ENCODE data around the gene TRPV2. TPM values are rescaled to one million over a fixed set of nuclear protein-coding genes. Genes with fewer than 3 reads are reported as not detected.

The TRPV2 gene
- total RNA-seq, 1 donor from 2014 or later, result 0.98 TPM

- no peaks in the 10 kb centered on the region for H3K27me3 Mint-ChIP-seq (ENCODE audit: low read depth)
- no peaks in the 10 kb centered on the region for H3K9me3 Mint-ChIP-seq
- H3K4me3 Mint-ChIP-seq, result no peak overlapping the region
- no peaks in the 10 kb centered on the region for H3K36me3 Mint-ChIP-seq (ENCODE audit: low read depth)
- TF ChIP-seq CTCF (conservative IDR thresholded peaks at IDR 0.05), result no peak
- no peak for DNase-seq (ENCODE audit: low read depth, low spot score)
- H3K27ac Mint-ChIP-seq (ENCODE audit: unreplicated experiment), result peak overlapping the region; percentile 69
- H3K4me1 Mint-ChIP-seq, result peaks cover 27% of the 10 kb centered on the region
Measured at GRCh38 chr17:16419074-16419928, 3.9 kb downstream of the TRPV2 start.

DNA sequence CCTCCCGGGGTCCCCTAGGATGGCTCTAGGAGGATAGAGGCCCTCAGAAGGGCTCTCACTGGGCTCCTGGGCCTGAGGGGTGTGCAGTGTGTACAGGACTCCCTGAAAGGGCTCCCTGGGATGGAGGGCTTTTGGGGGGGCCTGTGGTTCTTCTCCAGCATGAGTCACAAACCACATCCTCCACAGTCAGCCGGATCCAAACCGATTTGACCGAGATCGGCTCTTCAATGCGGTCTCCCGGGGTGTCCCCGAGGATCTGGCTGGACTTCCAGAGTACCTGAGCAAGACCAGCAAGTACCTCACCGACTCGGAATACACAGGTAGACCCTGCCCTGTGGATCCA lies 4.5 kb downstream of the TRPV2 start:
- Mint-ChIP-seq H3K9me3 (no peaks in the 10 kb centered on the region), H3K4me1 (peaks cover 24% of the 10 kb centered on the region), H3K4me3 (no peak overlapping the region), H3K27me3 (ENCODE audit: low read depth) (no peaks in the 10 kb centered on the region), H3K27ac (ENCODE audit: unreplicated experiment) (no peak overlapping the region), H3K36me3 (ENCODE audit: low read depth) (no peaks in the 10 kb centered on the region)
- no peak for TF ChIP-seq CTCF (conservative IDR thresholded peaks at IDR 0.05)
- no peak for DNase-seq (ENCODE audit: low read depth, low spot score)

- no peak for TF ChIP-seq CTCF (conservative IDR thresholded peaks at IDR 0.05)
- H3K4me3 Mint-ChIP-seq, result no peak overlapping the region
- H3K9me3 Mint-ChIP-seq, result no peaks in the 10 kb centered on the region
- H3K4me1 Mint-ChIP-seq, result peaks cover 20% of the 10 kb centered on the region
- no peak overlapping the region for H3K27ac Mint-ChIP-seq (ENCODE audit: unreplicated experiment)
- no peaks in the 10 kb centered on the region for H3K27me3 Mint-ChIP-seq (ENCODE audit: low read depth)
- no peaks in the 10 kb centered on the region for H3K36me3 Mint-ChIP-seq (ENCODE audit: low read depth)
- DNase-seq (ENCODE audit: low read depth, low spot score), result no peak
Measured at GRCh38 chr17:16422416-16422815, 7.0 kb downstream of the TRPV2 start.

DNA sequence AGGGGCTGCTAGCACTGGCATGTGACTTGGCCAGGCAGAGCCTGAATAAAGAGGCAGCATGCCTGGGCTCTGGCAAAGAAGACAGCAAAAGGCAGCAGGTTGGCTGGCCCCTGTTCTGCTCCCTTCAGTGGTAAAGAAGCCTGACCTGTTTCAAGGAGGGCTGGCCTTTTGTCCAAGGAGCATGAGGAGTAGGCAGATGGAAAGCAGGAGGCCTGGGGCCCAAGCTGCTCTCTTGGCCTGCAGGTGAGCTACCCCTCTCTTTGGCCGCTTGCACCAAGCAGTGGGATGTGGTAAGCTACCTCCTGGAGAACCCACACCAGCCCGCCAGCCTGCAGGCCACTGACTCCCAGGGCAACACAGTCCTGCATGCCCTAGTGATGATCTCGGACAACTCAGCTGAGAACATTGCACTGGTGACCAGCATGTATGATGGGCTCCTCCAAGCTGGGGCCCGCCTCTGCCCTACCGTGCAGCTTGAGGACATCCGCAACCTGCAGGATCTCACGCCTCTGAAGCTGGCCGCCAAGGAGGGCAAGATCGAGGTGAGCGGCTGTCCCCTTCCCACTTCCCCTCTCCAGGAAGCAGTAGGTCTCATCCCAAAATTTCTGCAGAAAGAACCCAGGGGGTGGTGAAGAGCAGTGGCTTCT lies 8.0 kb downstream of the TRPV2 start:
- TF ChIP-seq CTCF (conservative IDR thresholded peaks at IDR 0.05), result no peak
- DNase-seq (ENCODE audit: low read depth, low spot score), result no peak
- Mint-ChIP-seq H3K4me1 (peaks cover 16% of the 10 kb centered on the region), H3K4me3 (no peak overlapping the region), H3K9me3 (no peaks in the 10 kb centered on the region), H3K36me3 (ENCODE audit: low read depth) (no peaks in the 10 kb centered on the region), H3K27ac (ENCODE audit: unreplicated experiment) (no peak overlapping the region), H3K27me3 (ENCODE audit: low read depth) (no peaks in the 10 kb centered on the region)

DNA sequence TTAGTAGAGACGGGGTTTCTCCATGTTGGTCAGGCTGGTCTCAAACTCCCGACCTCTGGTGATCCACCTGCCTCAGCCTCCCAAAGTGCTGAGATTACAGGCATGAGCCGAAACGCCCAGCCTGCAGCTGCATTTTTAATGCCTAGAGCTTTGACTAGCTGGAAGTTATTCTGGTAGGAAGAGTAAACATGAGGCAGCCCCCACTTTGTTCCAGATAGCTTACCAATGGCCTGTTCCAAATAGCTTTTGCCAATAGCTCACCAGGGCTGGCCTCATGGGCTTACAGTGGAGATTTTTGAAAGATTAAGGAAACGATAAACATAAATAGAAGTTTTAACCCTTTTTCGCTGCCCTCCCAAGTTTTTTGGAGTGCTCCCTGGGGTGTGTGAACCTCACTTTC lies 9.8 kb downstream of the TRPV2 start:
- Mint-ChIP-seq H3K9me3 (no peaks in the 10 kb centered on the region), H3K4me3 (no peak overlapping the region)

More for the DNA sequence above, 9.8 kb downstream of the TRPV2 start:
- no peak for TF ChIP-seq CTCF (conservative IDR thresholded peaks at IDR 0.05)
- Mint-ChIP-seq H3K4me1 (peaks cover 3% of the 10 kb centered on the region), H3K36me3 (ENCODE audit: low read depth) (no peaks in the 10 kb centered on the region), H3K27me3 (ENCODE audit: low read depth) (no peaks in the 10 kb centered on the region), H3K27ac (ENCODE audit: unreplicated experiment) (no peak overlapping the region)
- DNase-seq (ENCODE audit: low read depth, low spot score), result no peak

All from neural crest cell (in vitro differentiated cells).